Measurements from ENCODE around the gene TM9SF3.

GRCh38 chr10:96577069-96577468, 9.7 kb downstream of the TM9SF3 start:
- no peak for TF ChIP-seq POLR2A (IDR thresholded peaks at IDR 0.05; ENCODE audit: borderline replicate concordance, extremely low read depth, insufficient read depth, insufficient read length)
- TF ChIP-seq CTCF (IDR thresholded peaks at IDR 0.05 in 2 of 3, conservative IDR thresholded peaks at IDR 0.05 in 1 of 3; ENCODE audit: borderline replicate concordance in 1 of 3, insufficient read depth in 1 of 3, low read depth in 2 of 3, low read length in 2 of 3) = no peak
- TF ChIP-seq JUND (IDR thresholded peaks at IDR 0.05) = no peak
- TF ChIP-seq POLR2AphosphoS5 (IDR thresholded peaks at IDR 0.05; ENCODE audit: low read depth, low read length) = no peak
- TF ChIP-seq EZH2phosphoT487 (IDR thresholded peaks at IDR 0.05; ENCODE audit: borderline replicate concordance) = no peak
- no peak for TF ChIP-seq RAD21 (IDR thresholded peaks at IDR 0.05; ENCODE audit: low read depth)
- TF ChIP-seq REST (IDR thresholded peaks at IDR 0.05; ENCODE audit: low read depth) = no peak
- no peak for TF ChIP-seq ZNF274 (IDR thresholded peaks at IDR 0.05; ENCODE audit: low read depth, low read length)

Measured in HCT116 (cell line).